SK-N-SH (cell line): ENCODE results near the gene CLDN10. TPM values are rescaled to one million over a fixed set of nuclear protein-coding genes. Genes with fewer than 3 reads are reported as not detected.

Experiments
- CTCF ChIA-PET: fragments of 300-600, 350-600 bp; formaldehyde crosslinking; extraction: SDS; loops from one replicate; lab custom pipeline; 2021; lab: Yijun Ruan, JAX
- POLR2A ChIA-PET: fragments of 350-600 bp; sonication (Branson Sonifier 250); formaldehyde crosslinking; extraction: SDS; loops from one replicate; lab custom pipeline; 2020; ENCODE audit warnings: antibody characterized with exemption, inconsistent platforms; lab: Yijun Ruan, JAX
- DNase-seq: peaks from one replicate; pipeline ENCODE4 v3.0.0; 2012
- H2AFZ ChIP-seq: fragments of 200-600 bp; sonication (generic); 2 replicates; pipeline ENCODE4 v1.8.1; 2016; ENCODE audit warnings: antibody characterized with exemption, mild to moderate bottlenecking, low read depth
- H3F3A ChIP-seq: fragments of 200-600 bp; sonication (generic); replicated peaks from 2 replicates; pipeline ENCODE3; 2016; ENCODE audit warnings: antibody characterized with exemption, mild to moderate bottlenecking; ENCODE audit not compliant: insufficient read depth
- H3K27ac ChIP-seq, 2 experiments: fragments of 200-500 bp in 1 of 2; fragments of 200-600 bp in 1 of 2; sonication (Bioruptor generic) in 1 of 2; sonication (generic), shearing (Covaris generic) in 1 of 2; 2 replicates each; pipeline versions ENCODE4 v1.5.1 to v1.6.1; 2014 to 2016; ENCODE audit warnings: low read depth in 2 of 2, inconsistent platforms in 1 of 2, low read length in 1 of 2, mild to moderate bottlenecking in 1 of 2, mixed read lengths in 1 of 2
- H3K27me3 ChIP-seq: fragments of 200-600 bp; sonication (generic), shearing (Covaris generic); 2 replicates; pipeline ENCODE4 v1.6.1; 2016; ENCODE audit warnings: mixed run types; ENCODE audit not compliant: insufficient read depth
- H3K36me3 ChIP-seq, 2 experiments: fragments of 200-500 bp in 1 of 2; fragments of 200-600 bp in 1 of 2; sonication (Bioruptor generic) in 1 of 2; sonication (generic) in 1 of 2; replicated peaks in 1 of 2; 2 replicates each; pipeline versions ENCODE3 to v1.5.1; 2014 to 2016; ENCODE audit warnings: low read length in 1 of 2, mild to moderate bottlenecking in 1 of 2; ENCODE audit not compliant: insufficient read depth in 2 of 2, control insufficient read depth in 1 of 2
- H3K4me1 ChIP-seq, 2 experiments: fragments of 200-500 bp in 1 of 2; fragments of 200-600 bp in 1 of 2; sonication (Bioruptor generic) in 1 of 2; sonication (generic), shearing (Covaris generic) in 1 of 2; 2 replicates each; pipeline versions ENCODE4 v1.5.1 to v1.6.1; 2014 to 2016; ENCODE audit warnings: low read depth in 1 of 2, low read length in 1 of 2, mixed run types in 1 of 2; ENCODE audit not compliant: insufficient read depth in 2 of 2, control insufficient read depth in 1 of 2
- H3K4me2 ChIP-seq: fragments of 200-600 bp; sonication (generic), shearing (Covaris generic); 2 replicates; pipeline ENCODE4 v1.6.1; 2017; ENCODE audit warnings: mixed run types
- H3K4me3 ChIP-seq, 2 experiments: fragments of 200-500 bp in 1 of 2; fragments of 200-600 bp in 1 of 2; sonication (Bioruptor generic) in 1 of 2; sonication (generic), shearing (Covaris generic) in 1 of 2; 2 replicates each; pipeline versions ENCODE4 v1.5.1 to v1.8.1; 2014 to 2016; ENCODE audit warnings: low read depth in 2 of 2, inconsistent platforms in 1 of 2, low read length in 1 of 2, mild to moderate bottlenecking in 1 of 2, mixed read lengths in 1 of 2, moderate library complexity in 1 of 2
- H3K79me2 ChIP-seq: fragments of 200-600 bp; sonication (generic); 2 replicates; pipeline ENCODE4 v1.8.1; 2017; ENCODE audit warnings: mild to moderate bottlenecking; ENCODE audit not compliant: insufficient read depth
- H3K9ac ChIP-seq: fragments of 200-600 bp; sonication (generic); 2 replicates; pipeline ENCODE4 v1.6.1; 2017; ENCODE audit warnings: mixed run types
- H3K9me2 ChIP-seq: fragments of 200-600 bp; sonication (generic); 2 replicates; pipeline ENCODE4 v1.6.1; 2017; ENCODE audit warnings: mixed run types
- H3K9me3 ChIP-seq: fragments of 200-600 bp; sonication (generic); 2 replicates; pipeline ENCODE4 v1.6.1; 2017; ENCODE audit warnings: mixed run types, mild to moderate bottlenecking, moderate library complexity
- H4K20me1 ChIP-seq: fragments of 200-600 bp; sonication (generic); 2 replicates; pipeline ENCODE4 v1.6.1; 2017; ENCODE audit warnings: mild to moderate bottlenecking, mixed run types; ENCODE audit not compliant: insufficient read depth
- CHD2 ChIP-seq: fragments of 150-350 bp; IDR thresholded peaks from 2 replicates; pipeline ENCODE4 v1.6.1; 2018; ENCODE audit warnings: low read length; ENCODE audit not compliant: partially characterized antibody
- CTCF ChIP-seq: fragments of 200-600 bp; sonication (generic); IDR thresholded peaks from 2 replicates; pipeline ENCODE4 v1.6.1; 2017; ENCODE audit warnings: antibody characterized with exemption, mild to moderate bottlenecking, moderate library complexity
- EP300 ChIP-seq, 2 experiments: IDR thresholded peaks; 2 replicates each; pipeline versions ENCODE4 v1.4.0 to v1.6.1; 2012; ENCODE audit warnings: borderline replicate concordance in 1 of 2, low read depth in 1 of 2, low read length in 1 of 2
- FOSL2 ChIP-seq: IDR thresholded peaks from 2 replicates; pipeline ENCODE4 v1.4.0; 2012; ENCODE audit warnings: low read depth, mild to moderate bottlenecking, moderate library complexity, borderline replicate concordance
- GABPA ChIP-seq: IDR thresholded peaks from 2 replicates; pipeline ENCODE4 v1.4.0; 2012; ENCODE audit warnings: low read depth, mild to moderate bottlenecking
- JUND ChIP-seq: IDR thresholded peaks from 2 replicates; pipeline ENCODE4 v1.4.0; 2012
- MAX ChIP-seq: IDR thresholded peaks from 2 replicates; pipeline ENCODE4 v1.4.0; 2012; ENCODE audit warnings: low read depth
- MEF2A ChIP-seq: IDR thresholded peaks from 2 replicates; pipeline ENCODE4 v1.4.0; 2012; ENCODE audit warnings: low read depth, borderline replicate concordance
- MXI1 ChIP-seq: IDR thresholded peaks from 2 replicates; pipeline ENCODE4 v1.6.1; 2012; ENCODE audit warnings: mild to moderate bottlenecking, low read depth, low read length, improper control_type of control experiment
- NFIC ChIP-seq: IDR thresholded peaks from 2 replicates; pipeline ENCODE4 v1.4.0; 2012; ENCODE audit warnings: borderline replicate concordance
- POLR2AphosphoS5 ChIP-seq: IDR thresholded peaks from 2 replicates; pipeline ENCODE4 v1.6.1; 2012; ENCODE audit warnings: low read depth, low read length
- RAD21 ChIP-seq: IDR thresholded peaks from 2 replicates; pipeline ENCODE4 v1.6.1; 2012; ENCODE audit warnings: mild to moderate bottlenecking, low read length
- RCOR1 ChIP-seq: fragments of 150-350 bp; IDR thresholded peaks from 2 replicates; pipeline ENCODE4 v1.6.1; 2017; ENCODE audit warnings: antibody characterized with exemption, low read length
- SIN3A ChIP-seq: IDR thresholded peaks from 2 replicates; pipeline ENCODE4 v1.6.1; 2012; ENCODE audit warnings: low read depth, mild to moderate bottlenecking, low read length, moderate library complexity, borderline replicate concordance
- SMC3 ChIP-seq: IDR thresholded peaks from 2 replicates; pipeline ENCODE4 v1.6.1; 2012; ENCODE audit warnings: low read depth, low read length, improper control_type of control experiment
- TEAD4 ChIP-seq: IDR thresholded peaks from 2 replicates; pipeline ENCODE4 v1.4.0; 2012; ENCODE audit warnings: mild to moderate bottlenecking, borderline replicate concordance; ENCODE audit not compliant: insufficient read depth
- USF1 ChIP-seq: IDR thresholded peaks from 2 replicates; pipeline ENCODE4 v1.4.0; 2012; ENCODE audit warnings: low read depth, borderline replicate concordance
- USF2 ChIP-seq: fragments of 150-350 bp; IDR thresholded peaks from 2 replicates; pipeline ENCODE4 v1.6.1; 2017; ENCODE audit warnings: antibody characterized with exemption, low read length, low read depth, borderline replicate concordance
- YY1 ChIP-seq: IDR thresholded peaks from 2 replicates; pipeline ENCODE4 v1.4.0; 2012; ENCODE audit warnings: low read depth, mild to moderate bottlenecking
- WGBS: methylation state at CpG from one replicate; pipeline ENCODE4 v1.1.6; 2017; ENCODE audit warnings: low lambda C conversion rate; 5-methylcytosine and 5-hydroxymethylcytosine counted together
- polyA plus RNA-seq, 3 experiments: library from polyadenylated mRNA; depleted of rRNA; stranded (reverse); fragments of >200 nt; gene quantifications; 2 replicates each; pipeline ENCODE4 v1.2.3, GENCODE V29; 2012

The CLDN10 gene
- polyA plus RNA-seq, 1 of the 3 experiments (the other 2 are of a cell fraction) = 0.05 TPM

- no peak overlapping the region for H2AFZ ChIP-seq
- no peak overlapping the region for H3K9ac ChIP-seq
- 24% methylated on average over 3 of the region's 3 CpGs for WGBS
- no peaks in the 10 kb centered on the region for H3K9me3 ChIP-seq
- H3K36me3 ChIP-seq = no peaks in the 10 kb centered on the region
- DNase-seq = no peak
- ChIA-PET CTCF (interaction anchor here (0.5 to 1.3 kb wide), 2 partner anchors 11 to 32 kb away, joined by 3 read pairs; no protein-coding TSS in a partner anchor), POLR2A (no interaction called here)
- H3K27me3 ChIP-seq = no peaks in the 10 kb centered on the region
- no peak overlapping the region for H3K4me3 ChIP-seq
- H3F3A ChIP-seq = no peaks in the 10 kb centered on the region
- H3K27ac ChIP-seq = no peak overlapping the region
- no peak overlapping the region for H3K4me2 ChIP-seq
- H3K9me2 ChIP-seq = no peaks in the 10 kb centered on the region
- no peaks in the 10 kb centered on the region for H3K4me1 ChIP-seq
- TF ChIP-seq SMC3 (no peak), TEAD4 (no peak), FOSL2 (no peak), RCOR1 (no peak), SIN3A (no peak), USF1 (no peak), GABPA (no peak), MEF2A (no peak), CTCF (no peak), USF2 (no peak), YY1 (no peak), JUND (no peak), NFIC (no peak), MXI1 (no peak), CHD2 (no peak), MAX (no peak), EP300 (IDR thresholded peaks at IDR 0.05; ENCODE audit: borderline replicate concordance in 1 of 2, low read depth in 1 of 2, low read length in 1 of 2) (no peak), RAD21 (no peak), POLR2AphosphoS5 (no peak)
- H4K20me1 ChIP-seq = no peaks in the 10 kb centered on the region
- H3K79me2 ChIP-seq = no peaks in the 10 kb centered on the region
Observed at GRCh38 chr13:95505265-95505664, 47.3 kb upstream of the CLDN10 start.
